NCI-H1048 (cell line): ENCODE data around the gene MYRFL.
A peak's percentile ranks its signal among the peaks of the same experiment; 100 is the strongest.

Source experiments
- DNase-seq: peaks from one replicate; lab custom pipeline; 2025; lab: John Stamatoyannopoulos, UW

MYRFL gene

GRCh38 chr12:69897744-69898143 lies 72.7 kb downstream of the MYRFL start:
- no peak for DNase-seq

GRCh38 chr12:69898236-69898635 lies 73.2 kb downstream of the MYRFL start:
- no peak for DNase-seq

- peak; percentile 29 for DNase-seq
These were observed 75.7 kb downstream of the MYRFL start for GRCh38 chr12:69900720-69901131.

- DNase-seq: no peak
These were observed 76.3 kb downstream of the MYRFL start for GRCh38 chr12:69901221-69901905.

GRCh38 chr12:69903548-69903947 lies 78.5 kb downstream of the MYRFL start:
- no peak for DNase-seq

GRCh38 chr12:69904777-69905176 lies 79.8 kb downstream of the MYRFL start:
- no peak for DNase-seq

- no peak for DNase-seq
These were observed 80.8 kb downstream of the MYRFL start for GRCh38 chr12:69905801-69906200.

- DNase-seq: no peak
These were observed 81.6 kb downstream of the MYRFL start for GRCh38 chr12:69906411-69907216.

GRCh38 chr12:69908203-69908602 lies 83.2 kb downstream of the MYRFL start:
- no peak for DNase-seq

GRCh38 chr12:69910694-69911093 lies 85.7 kb downstream of the MYRFL start:
- no peak for DNase-seq

- DNase-seq: no peak
These were observed 88.5 kb downstream of the MYRFL start for GRCh38 chr12:69913526-69913925.

GRCh38 chr12:69915964-69916363 lies 90.9 kb downstream of the MYRFL start:
- no peak for DNase-seq

GRCh38 chr12:69916544-69917235 lies 91.7 kb downstream of the MYRFL start:
- DNase-seq: no peak

GRCh38 chr12:69918287-69918686 lies 93.3 kb downstream of the MYRFL start:
- DNase-seq: no peak

- no peak for DNase-seq
These were observed 94.5 kb downstream of the MYRFL start for GRCh38 chr12:69919495-69919894.

- DNase-seq: no peak
These were observed 96.8 kb downstream of the MYRFL start for GRCh38 chr12:69921831-69922230.

- DNase-seq: no peak
These were observed 98.0 kb downstream of the MYRFL start for GRCh38 chr12:69922999-69923398.

GRCh38 chr12:69925291-69925690 lies 100.3 kb downstream of the MYRFL start:
- no peak for DNase-seq

GRCh38 chr12:69927164-69927563 lies 102.1 kb downstream of the MYRFL start:
- DNase-seq: no peak

- no peak for DNase-seq
These were observed 104.1 kb downstream of the MYRFL start for GRCh38 chr12:69929125-69929524.

GRCh38 chr12:69929531-69929930 lies 104.5 kb downstream of the MYRFL start:
- no peak for DNase-seq

GRCh38 chr12:69931569-69931968 lies 106.5 kb downstream of the MYRFL start:
- DNase-seq: no peak

GRCh38 chr12:69932154-69932553 lies 107.1 kb downstream of the MYRFL start:
- DNase-seq: no peak
